ENCODE data around the gene PTPRN2.

PTPRN2 gene

GRCh38 chr7:158247758-158248487 is 339.7 kb downstream of the PTPRN2 start:
- DNase-seq (ENCODE audit: low read depth), result no peak
- in situ Hi-C loops (cut with HindIII; ENCODE audit: low sequenced_read_pairs), result loop anchor here (5.0 kb wide), 1 partner anchor 61 kb away; no protein-coding TSS in a partner anchor
- H3K4me3 ChIP-seq (ENCODE audit: low read depth, low read length), result no peak overlapping the region
- no peak for TF ChIP-seq CTCF (IDR thresholded peaks at IDR 0.05; ENCODE audit: low read depth, low read length, missing control alignments)

DNA sequence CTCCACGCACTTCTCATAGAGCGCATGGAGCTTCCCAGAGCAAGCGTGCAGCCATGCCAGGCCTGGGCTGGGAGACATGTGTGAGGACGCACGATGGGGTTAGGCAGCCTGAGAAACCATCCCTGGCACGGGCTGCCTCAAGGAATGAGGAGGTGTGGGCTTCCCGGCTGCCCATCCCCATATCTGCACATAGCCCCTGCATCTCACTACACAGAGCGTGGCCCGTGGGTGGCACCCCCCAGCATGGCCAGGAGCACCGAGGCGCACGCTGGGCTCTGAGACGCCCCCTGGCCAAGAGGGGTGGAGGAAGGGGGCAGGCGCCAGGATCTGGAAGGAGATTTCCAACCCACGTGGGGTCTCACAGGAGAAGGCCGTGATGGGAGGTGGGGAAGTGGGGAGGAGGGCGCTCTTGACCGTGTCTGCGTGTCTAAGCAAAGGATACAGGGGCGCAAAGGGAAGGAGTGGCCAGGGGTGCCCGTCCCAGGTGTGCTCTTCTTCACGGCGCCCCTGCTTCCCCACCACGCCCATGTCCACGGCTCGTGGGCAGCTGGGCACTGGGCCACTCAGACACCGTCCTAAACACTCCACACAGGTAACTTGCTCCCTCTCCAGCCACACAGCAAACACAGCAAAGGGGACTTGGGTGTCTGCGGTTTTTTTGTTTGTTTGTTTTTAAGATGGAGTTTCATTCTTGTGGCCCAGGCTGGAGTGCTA is 340.5 kb downstream of the PTPRN2 start:
- DNase-seq (ENCODE audit: low read depth), result no peak
- no peak overlapping the region for H3K4me3 ChIP-seq (ENCODE audit: low read depth, low read length)
- no peak for TF ChIP-seq CTCF (IDR thresholded peaks at IDR 0.05; ENCODE audit: low read depth, low read length, missing control alignments)
- in situ Hi-C loops (cut with HindIII; ENCODE audit: low sequenced_read_pairs), result loop anchor here (5.0 kb wide), 1 partner anchor 60 kb away; no protein-coding TSS in a partner anchor

DNA sequence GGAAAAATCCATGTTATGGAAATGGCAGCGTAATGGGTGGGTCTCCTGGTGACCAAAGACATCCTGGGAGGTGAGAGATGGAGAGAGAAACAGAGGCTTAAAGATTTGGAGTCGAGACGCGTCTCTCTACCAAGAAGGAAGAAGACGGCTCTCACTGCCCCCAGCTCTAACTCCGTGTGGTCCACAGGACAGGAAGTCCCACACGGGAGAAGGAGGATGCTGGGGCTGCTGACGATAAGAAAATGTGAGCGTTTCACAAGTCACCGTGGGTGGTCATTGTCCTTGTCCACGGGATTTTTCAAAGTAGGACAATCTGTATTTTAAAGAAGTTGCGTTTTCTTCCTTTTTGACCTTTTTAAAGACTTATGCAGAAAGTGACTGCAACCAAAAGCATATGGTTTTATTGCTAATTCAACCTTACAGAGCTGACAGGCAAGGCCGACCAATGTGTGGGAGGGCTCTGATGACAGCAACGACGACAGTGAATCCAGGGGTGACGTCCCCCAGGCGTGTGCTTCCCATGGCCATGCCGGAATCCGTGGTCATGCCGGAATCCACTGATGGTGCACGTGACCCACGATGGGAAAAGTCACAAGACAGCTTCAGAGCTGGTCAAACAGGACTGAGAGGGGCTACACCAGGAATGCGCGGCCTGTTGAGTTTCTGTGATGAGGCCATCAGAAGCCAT is 341.2 kb downstream of the PTPRN2 start:
- H3K4me3 ChIP-seq (ENCODE audit: low read depth, low read length), result no peak overlapping the region
- in situ Hi-C loops (cut with HindIII; ENCODE audit: low sequenced_read_pairs), result loop anchor here (5.0 kb wide), 1 partner anchor 59 kb away; no protein-coding TSS in a partner anchor
- DNase-seq (ENCODE audit: low read depth), result no peak
- TF ChIP-seq CTCF (IDR thresholded peaks at IDR 0.05; ENCODE audit: low read depth, low read length, missing control alignments), result no peak

GRCh38 chr7:158245724-158246041 is 341.9 kb downstream of the PTPRN2 start:
- DNase-seq (ENCODE audit: low read depth), result no peak
- in situ Hi-C loops (cut with HindIII; ENCODE audit: low sequenced_read_pairs), result loop anchor here (5.0 kb wide), 1 partner anchor 58 kb away; no protein-coding TSS in a partner anchor
- no peak overlapping the region for H3K4me3 ChIP-seq (ENCODE audit: low read depth, low read length)
- TF ChIP-seq CTCF (IDR thresholded peaks at IDR 0.05; ENCODE audit: low read depth, low read length, missing control alignments), result no peak

DNA sequence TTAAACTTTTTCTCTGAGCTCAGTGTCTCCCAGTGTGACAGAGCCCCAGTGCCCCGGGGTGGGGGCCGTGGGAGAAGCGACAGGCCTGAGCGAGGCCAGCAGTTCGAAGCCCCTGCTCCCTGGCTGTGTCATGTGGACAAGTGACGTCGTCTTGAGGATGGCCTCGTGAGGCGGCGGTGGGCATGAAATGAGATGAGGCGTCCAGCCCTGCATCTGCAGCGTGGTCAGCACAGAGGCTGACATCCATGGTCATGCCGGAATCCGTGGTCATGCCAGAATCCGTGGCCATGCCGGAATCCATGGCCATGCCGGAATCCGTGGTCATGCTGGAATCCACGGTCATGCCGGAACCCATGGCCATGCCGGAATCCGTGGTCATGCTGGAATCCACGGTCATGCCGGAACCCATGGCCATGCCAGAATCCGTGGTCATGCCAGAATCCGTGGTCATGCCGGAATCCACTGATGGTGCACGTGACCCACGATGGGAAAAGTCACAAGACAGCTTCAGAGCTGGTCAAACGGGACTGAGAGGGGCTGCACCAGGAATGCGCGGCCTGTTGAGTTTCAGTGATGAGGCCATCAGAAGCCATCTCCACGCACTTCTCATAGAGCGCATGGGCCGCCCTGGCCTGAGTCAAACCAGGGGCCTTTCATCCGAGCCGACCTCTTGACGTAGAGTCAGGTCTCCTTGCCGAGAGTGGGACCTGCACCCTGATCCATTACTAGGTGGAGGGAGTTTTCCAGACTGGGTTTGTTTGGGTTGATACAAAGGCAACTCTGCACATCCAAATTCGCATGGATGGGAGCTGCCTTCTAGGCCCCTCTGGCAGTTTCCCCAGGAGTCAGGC is 342.5 kb downstream of the PTPRN2 start:
- no peak for DNase-seq (ENCODE audit: low read depth)
- in situ Hi-C loops (cut with HindIII; ENCODE audit: low sequenced_read_pairs), result loop anchor here (5.0 kb wide), 1 partner anchor 58 kb away; no protein-coding TSS in a partner anchor
- no peak for TF ChIP-seq CTCF (IDR thresholded peaks at IDR 0.05; ENCODE audit: low read depth, low read length, missing control alignments)
- H3K4me3 ChIP-seq (ENCODE audit: low read depth, low read length), result no peak overlapping the region

- in situ Hi-C loops (cut with HindIII; ENCODE audit: low sequenced_read_pairs), result no loop called here
- no peak overlapping the region for H3K4me3 ChIP-seq (ENCODE audit: low read depth, low read length)
- DNase-seq (ENCODE audit: low read depth), result no peak
- no peak for TF ChIP-seq CTCF (IDR thresholded peaks at IDR 0.05; ENCODE audit: low read depth, low read length, missing control alignments)
Measured at GRCh38 chr7:158244430-158244829, 343.2 kb downstream of the PTPRN2 start.

Measured in astrocyte of the cerebellum (primary cell).